ENCODE results near the gene RAPGEF1.

Gene RAPGEF1

DNA sequence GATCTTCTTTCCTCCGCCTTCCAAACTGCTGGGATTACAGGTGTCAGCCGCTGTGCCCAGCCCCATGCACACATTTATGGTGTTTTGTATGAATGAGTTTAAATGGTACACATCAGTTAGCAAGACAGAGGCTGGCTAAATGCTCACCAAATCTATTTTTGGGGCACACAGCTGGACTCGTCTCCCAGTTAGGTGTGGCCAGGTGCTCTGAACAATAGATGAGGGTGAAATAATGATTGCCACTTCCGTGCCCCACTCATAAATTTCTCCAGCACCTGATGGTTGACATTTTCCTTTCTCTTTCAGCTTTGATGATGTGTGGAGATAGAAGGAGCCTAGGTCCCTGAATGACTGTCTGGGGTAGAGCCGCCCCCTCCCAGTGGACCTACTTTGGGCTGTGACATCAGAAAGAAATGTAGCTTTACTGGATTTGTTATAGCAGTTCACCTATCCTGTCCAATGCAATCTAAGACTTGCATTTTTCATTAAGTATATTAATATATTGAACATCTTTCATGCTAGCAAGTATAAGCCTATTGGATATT, 8.6 kb upstream of the RAPGEF1 start:
- DNase-seq: no peak

DNA sequence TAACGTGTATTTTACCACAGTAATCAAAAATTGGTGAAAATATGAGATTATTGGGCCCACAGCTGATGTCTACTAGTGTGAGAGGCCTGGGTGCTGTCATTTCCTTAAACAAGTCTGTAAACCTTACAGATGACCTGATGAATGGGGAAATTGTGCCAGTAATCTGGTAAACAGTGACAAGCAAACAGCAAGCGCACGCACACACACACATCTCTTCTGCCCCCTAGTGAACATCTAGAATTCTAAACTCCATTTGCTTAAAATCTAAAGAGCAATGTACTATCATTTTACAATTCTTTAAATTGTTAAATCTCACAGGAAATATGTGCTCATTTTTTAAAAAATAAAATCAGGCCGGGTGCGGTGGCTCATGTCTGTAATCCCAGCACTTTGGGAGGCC, 7.5 kb upstream of the RAPGEF1 start:
- no peak for DNase-seq

DNA sequence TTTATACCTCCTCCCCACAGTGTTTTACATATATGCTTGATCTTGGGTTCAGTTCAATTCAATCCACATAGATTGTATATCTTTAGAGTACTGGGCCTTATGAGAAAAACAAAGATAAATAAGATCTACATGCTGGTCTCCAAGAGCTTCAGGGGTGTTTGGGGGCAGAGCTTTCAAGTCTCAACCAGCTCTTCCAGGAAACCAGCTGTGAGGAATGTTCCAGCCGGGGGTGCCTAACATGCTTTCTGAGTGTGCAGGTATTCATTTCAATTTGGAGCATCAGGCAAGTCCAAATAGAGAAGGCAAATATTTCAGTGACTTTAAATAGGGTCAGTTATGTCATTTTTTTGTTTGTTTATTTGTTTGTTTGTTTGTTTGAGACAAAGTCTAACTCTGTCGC, 5.7 kb upstream of the RAPGEF1 start:
- DNase-seq: no peak

DNA sequence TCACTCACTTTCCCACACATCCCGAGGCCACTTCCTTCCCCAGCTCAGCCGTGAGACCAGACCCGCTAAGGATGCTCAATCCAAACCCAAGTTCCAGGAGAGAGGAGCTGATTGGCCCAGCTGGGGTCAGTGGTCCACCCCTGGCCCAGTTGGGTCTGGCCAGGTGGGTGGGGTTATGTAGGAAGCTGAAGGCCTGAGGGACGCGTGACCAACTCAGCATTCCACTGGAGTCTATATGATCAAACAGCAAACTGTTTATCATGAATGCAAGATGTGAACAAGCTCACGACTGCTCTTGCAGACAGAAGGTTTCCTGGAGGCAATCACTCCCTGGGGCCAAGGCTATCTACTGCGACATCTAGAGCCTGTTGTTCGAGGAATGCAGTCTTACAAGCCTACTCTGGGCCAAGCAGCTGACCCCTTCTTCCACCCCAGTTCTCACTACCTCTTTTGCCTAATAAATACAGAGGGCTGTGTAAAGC, 4.9 kb upstream of the RAPGEF1 start:
- no peak for DNase-seq

DNA sequence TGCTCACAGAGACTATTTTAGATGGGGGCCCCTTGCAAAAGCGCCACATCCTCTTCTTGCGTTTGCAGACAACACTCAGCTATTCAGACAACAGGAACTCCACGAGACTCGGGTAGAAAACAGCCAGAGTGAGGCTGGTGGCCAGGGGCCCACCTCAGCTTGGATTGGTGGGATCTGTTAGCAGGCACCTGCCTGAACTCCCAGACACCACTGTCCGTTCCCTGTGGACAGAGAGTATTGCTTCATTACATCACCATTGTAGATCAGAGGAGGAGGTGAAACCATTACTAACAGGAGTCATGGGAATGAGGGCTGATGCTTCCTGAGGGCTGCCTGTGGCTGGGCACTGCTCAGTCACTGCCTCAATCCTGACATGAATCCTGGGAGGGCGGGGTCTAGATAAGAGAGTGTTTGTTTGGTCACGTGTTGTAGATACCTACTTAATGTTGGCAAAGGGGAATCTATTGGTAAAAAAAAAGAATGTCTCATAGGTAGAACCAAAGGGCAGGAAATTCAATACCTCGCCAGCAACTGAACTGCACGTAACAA, 4.4 kb upstream of the RAPGEF1 start:
- DNase-seq: no peak

DNA sequence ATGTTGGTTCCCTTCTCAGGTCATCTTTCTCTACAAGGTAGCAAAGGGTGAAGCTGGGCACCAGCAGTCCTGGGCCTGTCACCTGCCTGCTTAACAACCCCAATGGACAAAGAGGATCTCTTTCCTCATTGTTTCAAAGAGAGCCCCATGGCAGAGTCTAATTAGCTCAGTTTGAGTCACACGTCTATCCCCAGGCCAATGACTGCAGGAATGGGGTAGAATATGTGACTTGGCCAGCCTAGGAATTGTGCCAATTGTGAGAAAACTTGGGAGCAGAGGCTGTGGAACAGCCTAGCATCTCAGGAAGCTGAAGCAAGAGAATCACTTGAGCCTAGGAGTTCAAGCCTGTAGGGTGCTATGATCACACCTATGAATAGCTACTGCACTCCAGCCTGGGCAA, 3.6 kb upstream of the RAPGEF1 start:
- no peak for DNase-seq

DNA sequence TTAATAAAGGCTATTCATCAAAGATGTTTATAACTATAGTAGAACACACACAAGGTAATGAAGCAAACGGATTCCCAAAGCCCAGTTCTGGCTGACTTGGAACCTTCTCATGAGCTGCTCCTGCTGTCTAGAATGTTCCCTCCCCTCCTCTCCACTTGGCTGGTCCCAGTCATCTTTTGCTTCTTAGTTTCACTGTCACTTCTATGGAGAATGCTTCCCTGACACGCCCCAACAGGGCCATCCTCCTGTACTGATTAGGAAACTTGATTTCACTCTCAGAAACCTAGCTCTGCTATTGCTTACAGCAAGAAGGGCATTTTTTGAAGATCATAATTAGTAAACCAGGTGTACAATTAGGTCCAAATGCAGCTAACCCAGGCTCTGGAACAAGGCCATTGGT, 3.2 kb upstream of the RAPGEF1 start:
- no peak for DNase-seq

DNA sequence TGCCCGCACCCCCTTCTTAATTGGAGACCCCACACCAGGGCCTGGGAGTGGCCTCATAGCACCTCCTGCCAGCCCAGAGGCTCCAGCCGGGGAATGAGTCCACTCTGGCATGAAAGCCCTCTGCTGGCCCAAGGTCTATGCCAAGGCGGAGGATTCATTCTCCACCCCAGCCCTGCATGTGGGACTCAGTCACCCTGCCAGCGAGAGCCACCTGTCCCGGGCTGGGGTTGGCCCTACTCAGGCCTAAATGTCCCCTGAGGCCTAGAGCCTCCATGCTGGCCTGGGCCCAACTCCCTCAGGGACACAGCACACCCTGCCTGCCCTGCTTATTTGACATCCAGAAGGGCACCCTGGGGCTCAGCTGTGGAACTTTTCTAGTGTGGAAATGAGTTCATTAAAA, 1.0 kb upstream of the RAPGEF1 start:
- no peak for DNase-seq

DNA sequence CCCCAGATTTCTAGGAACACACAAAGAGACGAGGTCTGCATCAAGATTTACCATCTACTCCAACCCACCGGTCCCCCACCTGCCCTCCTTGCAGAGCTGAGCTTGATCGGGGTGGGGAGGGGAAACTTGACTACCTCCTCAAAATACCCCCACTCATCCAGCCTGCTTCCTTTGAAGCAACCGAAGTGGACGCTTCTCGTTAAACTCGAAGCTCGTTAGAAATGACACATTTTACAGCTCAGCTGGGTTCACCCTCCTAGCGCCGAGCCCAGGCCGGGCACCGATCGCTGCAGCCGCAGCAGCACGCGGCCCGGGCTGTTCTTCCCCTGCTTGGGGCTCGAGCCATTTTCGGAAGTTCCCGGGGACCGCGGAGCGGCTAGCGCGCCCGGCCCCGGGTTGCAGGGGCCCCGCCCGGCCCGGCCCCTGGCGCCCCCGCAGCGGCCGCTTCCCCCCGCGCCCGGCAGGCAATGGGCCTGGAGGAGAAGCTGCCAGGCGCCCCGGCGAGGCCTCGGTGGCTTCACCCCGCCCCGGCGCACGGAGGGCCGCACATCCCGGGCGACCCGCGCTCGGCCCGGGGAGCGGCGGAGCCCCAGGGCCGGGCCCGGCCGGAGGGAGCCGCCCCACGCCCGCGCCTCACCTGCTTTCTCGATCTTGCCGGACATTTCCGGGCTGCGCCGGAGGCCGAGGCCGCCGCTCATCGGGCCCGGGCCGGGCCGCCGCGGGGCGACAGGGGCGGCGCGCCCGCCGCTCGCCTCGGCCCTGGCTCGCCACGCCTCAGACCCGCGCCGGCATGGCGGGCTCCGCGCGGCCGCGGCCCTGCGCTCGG, 530 bp downstream of the RAPGEF1 start:
- DNase-seq: peak; percentile 75

DNA sequence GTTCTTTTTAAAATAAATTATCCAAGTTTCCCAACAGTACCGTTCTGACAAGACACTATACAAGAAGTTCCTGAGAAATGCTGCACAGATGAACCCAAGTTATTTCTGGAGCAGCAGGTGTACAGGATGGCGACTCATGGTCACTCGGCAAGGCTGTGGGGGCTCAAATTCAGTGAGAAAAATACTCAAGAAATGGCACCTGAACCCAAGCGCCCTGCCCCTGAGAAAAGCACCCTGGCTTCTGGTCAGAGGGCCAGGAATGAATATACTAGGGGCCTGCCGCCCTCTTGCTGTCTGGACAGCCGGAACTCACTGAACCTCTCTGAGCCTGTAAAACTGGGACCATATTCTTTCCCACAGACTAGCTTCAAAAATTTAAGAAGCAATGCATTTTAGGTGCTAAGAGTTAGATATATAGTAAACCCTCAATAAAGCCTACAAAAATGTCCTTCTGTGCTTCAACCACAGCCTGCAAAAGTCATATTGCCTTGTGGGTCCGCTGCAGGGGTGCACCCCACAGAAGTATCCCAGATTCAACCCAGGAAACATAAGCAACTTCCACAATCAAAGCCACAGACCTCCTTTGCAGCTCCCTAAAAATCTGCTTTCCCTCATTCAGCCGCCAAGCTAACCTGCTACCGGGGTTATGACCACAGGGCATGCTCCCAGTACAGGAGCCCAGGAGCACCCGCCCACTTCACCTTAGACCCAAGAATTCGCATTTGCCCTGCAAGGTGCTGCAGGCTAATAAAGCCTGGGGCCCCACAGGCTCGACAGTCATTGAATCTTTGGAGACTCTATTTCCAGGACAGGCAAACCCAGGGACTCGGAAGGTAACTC, 1.4 kb downstream of the RAPGEF1 start:
- no peak for DNase-seq

DNA sequence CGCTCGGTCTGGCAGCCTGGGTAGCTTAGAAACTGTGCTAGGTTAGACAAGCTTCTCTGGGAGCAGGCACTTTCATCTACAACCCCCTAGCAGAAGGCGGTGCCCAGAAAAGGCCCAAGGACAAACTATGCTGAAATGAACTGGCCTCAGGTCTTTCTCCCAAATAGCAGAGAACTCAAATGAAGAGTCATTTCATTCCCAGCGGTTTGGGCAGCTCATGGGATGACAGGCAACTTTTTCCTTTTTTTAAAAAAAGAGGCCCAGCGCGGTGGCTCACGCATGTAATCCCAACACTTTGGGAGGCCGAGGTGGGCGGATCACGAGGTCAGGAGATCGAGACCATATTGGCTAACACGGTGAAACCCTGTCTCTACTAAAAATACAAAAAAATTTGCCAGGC, 2.5 kb downstream of the RAPGEF1 start:
- no peak for DNase-seq

DNA sequence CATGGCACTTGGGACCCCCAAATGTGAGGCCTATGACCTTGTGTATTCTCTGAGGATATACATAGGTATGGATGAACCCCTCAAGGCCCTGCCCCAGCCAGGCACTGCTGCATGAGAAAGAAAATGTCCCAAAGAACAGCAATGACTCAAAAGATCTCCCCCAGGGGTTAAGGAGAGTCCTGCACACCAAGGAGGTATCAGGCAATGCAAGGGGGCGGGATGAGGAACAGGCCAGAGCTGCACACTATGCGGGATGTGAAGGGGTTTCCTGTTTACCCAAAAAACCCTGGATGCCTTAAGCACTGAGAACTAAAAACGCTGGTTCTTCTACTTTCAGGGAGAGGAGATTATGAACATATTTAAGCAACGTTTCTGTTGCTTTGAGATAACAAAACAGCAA, 3.4 kb downstream of the RAPGEF1 start:
- no peak for DNase-seq

DNA sequence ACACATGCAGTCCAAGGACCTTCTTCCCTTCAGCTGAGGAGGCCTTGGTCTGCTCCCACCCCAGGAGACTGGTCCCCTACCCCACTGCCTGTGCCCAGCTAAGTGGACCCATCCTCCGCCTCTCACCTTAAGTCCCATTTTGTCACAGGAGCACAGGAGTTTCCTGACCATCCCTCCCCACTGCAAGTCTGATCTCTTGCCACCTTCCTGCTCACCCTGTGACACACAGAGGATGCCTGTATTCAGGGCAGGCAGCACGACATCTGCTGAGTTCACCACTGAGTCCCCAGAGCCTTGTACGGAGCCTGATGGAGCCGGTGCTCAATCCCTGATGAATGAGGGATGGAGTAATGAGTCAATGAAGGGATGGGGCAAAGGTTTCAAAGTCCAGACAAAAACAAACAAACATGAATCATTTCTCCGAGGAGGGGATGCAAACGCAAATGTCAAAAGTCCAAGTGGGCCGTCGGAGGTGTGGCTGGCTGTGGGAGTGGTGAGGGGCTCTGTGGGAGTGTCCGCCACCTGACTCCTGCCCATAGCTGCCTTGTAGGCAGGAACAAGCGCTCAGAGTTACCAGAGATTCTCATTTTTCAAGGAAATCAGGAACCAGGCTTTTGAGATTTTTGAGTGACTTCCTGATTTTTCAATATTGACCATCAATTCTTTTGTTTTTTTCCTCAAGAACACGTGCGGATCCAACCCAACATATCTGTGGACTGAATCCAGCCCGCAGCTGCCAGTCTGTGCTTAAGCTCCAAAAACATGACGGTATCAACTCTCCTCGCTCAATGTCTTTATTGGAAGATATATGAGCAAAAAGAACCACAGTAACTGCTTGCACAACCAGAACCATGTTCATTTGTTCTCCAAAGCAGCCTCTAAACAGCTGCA, 4.4 kb downstream of the RAPGEF1 start:
- no peak for DNase-seq

DNA sequence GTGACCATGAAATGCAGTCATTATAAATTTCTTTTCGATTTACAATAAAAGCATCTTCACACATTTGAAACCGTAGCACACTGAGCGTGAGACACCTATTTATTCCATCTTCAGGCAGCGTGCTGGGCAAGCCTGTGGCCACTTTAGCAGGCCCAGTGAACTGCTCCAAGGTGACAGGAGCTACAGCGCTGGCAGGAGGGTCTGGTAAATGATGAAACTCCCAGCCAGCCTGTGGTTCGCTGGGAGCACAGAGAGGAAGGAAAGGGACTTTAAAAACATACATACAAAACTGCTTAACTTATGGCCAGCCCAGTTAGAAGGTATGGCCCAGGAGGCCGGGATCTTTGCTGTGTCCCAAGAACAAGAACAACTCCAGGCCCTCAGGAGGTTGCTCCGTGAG, 5.1 kb downstream of the RAPGEF1 start:
- no peak for DNase-seq

DNA sequence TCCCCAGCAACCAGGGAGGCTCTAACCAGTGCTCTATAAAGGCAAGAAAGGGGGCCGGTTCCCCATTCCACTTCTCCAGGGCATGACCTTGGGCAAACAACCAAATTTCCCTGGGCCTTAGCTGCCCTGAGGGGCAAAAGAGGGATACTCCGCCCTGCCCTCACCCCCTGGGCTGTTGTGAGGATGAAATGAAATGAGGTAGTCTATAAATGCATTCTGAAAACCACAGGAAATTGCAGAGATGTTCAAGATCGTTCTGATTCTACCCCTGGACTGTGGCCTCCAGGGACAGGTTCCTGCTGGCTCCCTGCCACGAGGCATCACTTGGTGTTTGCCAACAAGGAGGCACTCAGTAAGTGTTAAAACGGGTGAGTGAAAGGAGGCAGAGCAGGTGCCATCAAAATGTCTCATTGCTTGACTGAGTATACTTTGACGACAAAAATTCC, 5.7 kb downstream of the RAPGEF1 start:
- DNase-seq: no peak

DNA sequence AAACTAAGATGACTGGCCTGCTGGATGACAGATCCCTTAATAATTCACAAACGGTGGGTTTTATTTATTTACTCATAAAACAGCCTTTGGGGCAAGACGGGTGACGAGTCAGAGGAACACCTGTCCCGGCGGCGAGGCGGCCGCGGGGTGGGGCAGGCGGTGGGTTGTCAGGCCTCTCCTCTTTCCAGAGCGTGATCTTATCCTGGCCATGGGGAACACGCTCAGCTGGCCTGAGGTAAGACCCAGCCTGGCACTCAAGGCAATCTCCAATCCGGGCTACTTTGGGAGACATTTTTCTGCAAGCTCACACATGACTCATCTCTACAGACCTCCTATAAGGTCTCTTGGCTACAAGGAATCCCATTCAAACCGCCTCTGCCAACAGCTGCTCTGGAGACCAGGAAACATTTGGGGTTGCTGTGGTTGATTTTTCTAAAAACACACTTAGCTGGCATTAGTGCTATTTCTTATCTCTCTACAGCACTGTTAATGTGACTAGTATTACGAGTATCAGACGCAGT, 6.3 kb downstream of the RAPGEF1 start:
- DNase-seq: peak; percentile 76

DNA sequence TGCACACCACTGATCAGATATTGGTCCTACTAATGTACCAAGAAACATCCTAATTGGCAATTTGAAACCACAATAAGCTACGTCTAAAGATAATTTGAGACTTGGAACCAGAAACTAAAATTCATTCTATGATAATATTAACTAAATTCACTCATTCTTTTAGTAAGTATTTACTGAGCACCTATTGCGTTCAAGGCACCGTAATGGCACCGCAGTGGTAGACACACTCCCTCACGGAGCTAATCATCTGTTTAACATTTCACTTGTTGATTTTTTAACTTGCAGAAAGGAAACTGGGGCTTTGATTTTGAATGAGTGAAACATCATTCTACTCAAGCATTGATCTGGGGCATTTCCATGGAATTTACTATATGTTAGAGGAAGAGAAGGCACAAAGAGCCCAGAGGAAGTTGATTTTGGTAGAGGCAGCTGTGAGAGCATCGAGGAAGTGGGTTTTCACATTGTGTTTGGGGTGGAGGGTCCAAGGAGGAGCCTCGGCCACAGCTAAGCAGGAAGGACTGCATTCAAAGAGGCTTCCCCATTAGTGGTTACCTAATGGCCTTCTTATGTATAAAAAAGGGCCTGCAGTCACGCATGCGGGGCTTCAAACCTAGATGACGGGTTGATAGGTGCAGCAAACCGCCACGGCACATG, 7.1 kb downstream of the RAPGEF1 start:
- DNase-seq: no peak

DNA sequence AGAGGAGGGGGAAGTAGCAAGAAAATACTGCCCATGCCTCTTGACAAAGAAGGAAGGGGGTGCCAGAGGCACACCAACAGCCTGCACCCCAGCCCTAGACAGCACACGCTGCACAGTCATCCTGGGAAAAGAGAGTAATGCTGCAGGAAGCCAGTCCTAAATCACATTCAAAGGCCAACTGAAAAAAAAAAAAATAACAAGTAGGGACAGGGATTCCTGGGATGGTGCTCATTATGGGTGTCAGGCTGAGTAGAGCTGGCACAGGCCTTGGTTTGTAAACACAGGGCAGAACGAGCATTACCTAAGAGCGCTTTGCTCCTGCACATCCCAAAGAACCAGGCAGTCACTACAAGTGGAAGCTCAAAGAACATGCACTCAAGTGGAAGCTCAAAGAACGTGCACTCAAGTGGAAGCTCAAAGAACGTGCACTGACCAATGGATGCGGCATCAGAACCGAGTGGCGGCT, 7.8 kb downstream of the RAPGEF1 start:
- DNase-seq: no peak

DNA sequence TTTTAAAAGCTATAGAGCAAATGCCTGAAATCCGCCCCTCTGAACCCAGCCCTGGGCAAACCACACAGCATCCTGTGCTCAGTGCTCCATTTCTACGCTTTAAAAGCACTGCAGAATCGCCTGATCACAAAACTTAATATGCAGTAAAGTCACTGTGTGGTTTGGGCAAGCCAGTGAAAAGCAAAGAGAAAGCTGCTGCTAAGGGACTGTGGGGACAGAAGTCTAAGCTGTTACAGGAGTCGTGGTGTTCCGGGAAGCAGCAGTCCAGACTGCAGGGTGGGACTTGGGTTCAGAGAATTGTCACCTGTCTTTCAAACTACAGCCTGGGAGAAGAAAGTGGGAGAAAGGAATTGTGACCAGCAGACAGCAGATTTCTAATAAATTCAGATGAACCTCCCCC, 8.2 kb downstream of the RAPGEF1 start:
- no peak for DNase-seq

DNA sequence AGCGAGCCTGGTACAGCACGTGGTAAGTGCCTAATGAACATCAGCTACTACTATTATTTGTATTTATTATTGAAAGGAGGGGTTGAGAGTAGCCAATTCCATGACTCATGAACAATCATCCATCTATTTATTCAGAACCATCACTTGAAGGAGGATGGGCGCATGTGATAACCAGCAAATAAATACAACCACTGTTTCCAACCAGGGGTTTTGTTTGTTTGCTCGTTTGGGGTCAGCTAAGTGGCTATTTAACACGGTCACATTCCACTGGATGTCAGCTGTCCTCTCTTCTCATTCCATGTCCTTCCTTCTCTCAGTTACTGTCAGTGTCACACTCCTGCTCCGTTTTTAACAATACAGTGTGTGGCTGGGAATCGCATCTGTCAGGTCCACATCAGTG, 8.6 kb downstream of the RAPGEF1 start:
- no peak for DNase-seq

DNA sequence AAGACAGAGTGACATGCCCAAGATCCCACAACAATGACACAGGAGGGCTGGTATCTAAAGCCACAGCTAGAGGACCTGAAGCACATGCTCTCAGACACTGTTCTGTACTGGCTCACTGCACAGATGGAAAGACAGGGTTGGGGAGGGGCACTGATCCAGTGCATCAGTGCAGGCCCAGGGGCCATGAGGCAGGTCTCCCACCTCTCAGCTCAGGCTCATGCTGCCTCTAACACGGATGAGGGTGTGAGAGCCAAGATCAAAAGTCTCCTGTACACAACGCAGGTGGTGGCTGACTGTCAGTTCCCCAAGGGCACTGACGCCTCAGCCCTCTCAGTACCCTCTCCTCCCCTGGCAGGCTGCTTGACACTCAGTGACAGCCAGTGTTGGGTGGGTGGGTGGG, 10.9 kb downstream of the RAPGEF1 start:
- peak; percentile 77 for DNase-seq

DNA sequence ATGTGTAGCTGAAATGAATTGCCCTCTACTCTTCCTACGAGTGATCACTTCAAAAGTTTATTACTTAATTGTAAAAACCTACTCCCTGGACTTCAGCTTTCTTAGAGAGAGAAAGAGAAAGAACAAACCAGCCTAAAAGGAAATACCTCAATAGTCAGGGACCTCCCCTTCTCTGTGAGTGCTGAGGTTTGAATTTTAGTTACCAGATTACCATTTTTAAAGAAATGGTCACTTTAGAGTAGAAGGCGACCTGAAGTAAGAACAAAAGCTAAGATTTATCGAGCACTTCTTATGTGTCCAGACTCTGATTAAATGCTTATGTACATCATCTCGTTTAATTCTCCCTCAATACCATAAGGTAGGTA, 11.3 kb downstream of the RAPGEF1 start:
- no peak for DNase-seq
